ENCODE data around the gene MOB3B. TPM values are rescaled to one million over a fixed set of nuclear protein-coding genes. Genes with fewer than 3 reads are reported as not detected.

MOB3B gene
- total RNA-seq, 1 donor from 2014 or later = 1.1 TPM

DNA sequence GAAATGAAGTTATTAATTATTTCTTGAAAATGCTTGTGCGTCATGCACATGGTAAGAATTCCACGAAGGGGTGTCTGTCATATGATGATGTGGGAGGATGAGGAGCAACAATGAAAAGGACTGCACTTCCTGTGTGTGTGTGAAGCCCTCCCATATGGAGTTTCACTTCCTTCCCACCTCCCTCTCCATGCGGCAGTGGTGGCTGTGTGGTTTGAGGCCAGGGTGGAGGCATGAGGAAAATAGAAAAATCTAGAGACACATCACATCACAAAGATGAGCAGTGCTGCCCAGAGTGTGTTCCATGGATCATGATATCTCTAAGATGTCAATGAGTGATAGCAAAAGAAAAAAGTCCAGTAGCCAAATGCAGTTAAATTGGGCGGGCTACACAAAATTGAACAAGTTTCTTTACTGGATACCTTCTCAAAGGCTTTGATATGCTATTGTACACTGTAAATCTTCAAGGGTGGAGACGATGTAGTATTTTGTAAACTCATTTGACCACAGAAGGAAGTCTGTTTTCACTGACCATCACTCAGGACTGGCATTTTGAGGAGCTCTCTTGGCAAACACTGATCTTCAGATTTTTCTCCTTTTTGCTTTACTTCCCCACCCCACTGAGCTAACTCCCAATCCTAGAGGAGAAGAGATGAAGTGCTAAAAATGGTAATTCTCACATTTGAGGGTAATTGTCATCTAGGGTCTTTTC, 177.0 kb downstream of the MOB3B start:
- FAIRE-seq (no peak), DNase-seq (ENCODE audit: low read depth) (no peak)
- H3K27me3 ChIP-seq (ENCODE audit: control insufficient read depth, insufficient read depth, low read length) = no peaks in the 10 kb centered on the region
- no peak overlapping the region for H3K4me3 ChIP-seq (ENCODE audit: low read depth, low read length)
- peaks cover 1% of the 10 kb centered on the region for H3K36me3 ChIP-seq (ENCODE audit: control insufficient read depth, insufficient read depth, low read length)
- TF ChIP-seq, protein P1, sequence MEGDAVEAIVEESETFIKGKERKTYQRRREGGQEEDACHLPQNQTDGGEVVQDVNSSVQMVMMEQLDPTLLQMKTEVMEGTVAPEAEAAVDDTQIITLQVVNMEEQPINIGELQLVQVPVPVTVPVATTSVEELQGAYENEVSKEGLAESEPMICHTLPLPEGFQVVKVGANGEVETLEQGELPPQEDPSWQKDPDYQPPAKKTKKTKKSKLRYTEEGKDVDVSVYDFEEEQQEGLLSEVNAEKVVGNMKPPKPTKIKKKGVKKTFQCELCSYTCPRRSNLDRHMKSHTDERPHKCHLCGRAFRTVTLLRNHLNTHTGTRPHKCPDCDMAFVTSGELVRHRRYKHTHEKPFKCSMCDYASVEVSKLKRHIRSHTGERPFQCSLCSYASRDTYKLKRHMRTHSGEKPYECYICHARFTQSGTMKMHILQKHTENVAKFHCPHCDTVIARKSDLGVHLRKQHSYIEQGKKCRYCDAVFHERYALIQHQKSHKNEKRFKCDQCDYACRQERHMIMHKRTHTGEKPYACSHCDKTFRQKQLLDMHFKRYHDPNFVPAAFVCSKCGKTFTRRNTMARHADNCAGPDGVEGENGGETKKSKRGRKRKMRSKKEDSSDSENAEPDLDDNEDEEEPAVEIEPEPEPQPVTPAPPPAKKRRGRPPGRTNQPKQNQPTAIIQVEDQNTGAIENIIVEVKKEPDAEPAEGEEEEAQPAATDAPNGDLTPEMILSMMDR (IDR thresholded peaks at IDR 0.05; ENCODE audit: insufficient read depth, low read length, severe bottlenecking) = no peak

GRCh38 chr9:27351438-27351837, 178.2 kb downstream of the MOB3B start:
- Histone ChIP-seq H3K27me3 (ENCODE audit: control insufficient read depth, insufficient read depth, low read length) (no peaks in the 10 kb centered on the region), H3K36me3 (ENCODE audit: control insufficient read depth, insufficient read depth, low read length) (peaks cover 1% of the 10 kb centered on the region), H3K4me3 (ENCODE audit: low read depth, low read length) (no peak overlapping the region)
- DNase-seq (ENCODE audit: low read depth) (no peak), FAIRE-seq (no peak)
- TF ChIP-seq, protein P1 (IDR thresholded peaks at IDR 0.05; ENCODE audit: insufficient read depth, low read length, severe bottlenecking) = no peak

GRCh38 chr9:27350382-27350976, 179.1 kb downstream of the MOB3B start:
- FAIRE-seq (no peak), DNase-seq (ENCODE audit: low read depth) (no peak)
- no peaks in the 10 kb centered on the region for H3K27me3 ChIP-seq (ENCODE audit: control insufficient read depth, insufficient read depth, low read length)
- H3K36me3 ChIP-seq (ENCODE audit: control insufficient read depth, insufficient read depth, low read length) = peaks cover 1% of the 10 kb centered on the region
- H3K4me3 ChIP-seq (ENCODE audit: low read depth, low read length) = no peak overlapping the region
- TF ChIP-seq, protein P1 (IDR thresholded peaks at IDR 0.05; ENCODE audit: insufficient read depth, low read length, severe bottlenecking) = no peak

GRCh38 chr9:27349698-27350080, 179.9 kb downstream of the MOB3B start:
- FAIRE-seq = no peak
- Histone ChIP-seq H3K36me3 (ENCODE audit: control insufficient read depth, insufficient read depth, low read length) (peaks cover 1% of the 10 kb centered on the region), H3K27me3 (ENCODE audit: control insufficient read depth, insufficient read depth, low read length) (no peaks in the 10 kb centered on the region), H3K4me3 (ENCODE audit: low read depth, low read length) (no peak overlapping the region)
- DNase-seq (ENCODE audit: low read depth) = no peak
- TF ChIP-seq, protein P1 (IDR thresholded peaks at IDR 0.05; ENCODE audit: insufficient read depth, low read length, severe bottlenecking) = no peak

DNA sequence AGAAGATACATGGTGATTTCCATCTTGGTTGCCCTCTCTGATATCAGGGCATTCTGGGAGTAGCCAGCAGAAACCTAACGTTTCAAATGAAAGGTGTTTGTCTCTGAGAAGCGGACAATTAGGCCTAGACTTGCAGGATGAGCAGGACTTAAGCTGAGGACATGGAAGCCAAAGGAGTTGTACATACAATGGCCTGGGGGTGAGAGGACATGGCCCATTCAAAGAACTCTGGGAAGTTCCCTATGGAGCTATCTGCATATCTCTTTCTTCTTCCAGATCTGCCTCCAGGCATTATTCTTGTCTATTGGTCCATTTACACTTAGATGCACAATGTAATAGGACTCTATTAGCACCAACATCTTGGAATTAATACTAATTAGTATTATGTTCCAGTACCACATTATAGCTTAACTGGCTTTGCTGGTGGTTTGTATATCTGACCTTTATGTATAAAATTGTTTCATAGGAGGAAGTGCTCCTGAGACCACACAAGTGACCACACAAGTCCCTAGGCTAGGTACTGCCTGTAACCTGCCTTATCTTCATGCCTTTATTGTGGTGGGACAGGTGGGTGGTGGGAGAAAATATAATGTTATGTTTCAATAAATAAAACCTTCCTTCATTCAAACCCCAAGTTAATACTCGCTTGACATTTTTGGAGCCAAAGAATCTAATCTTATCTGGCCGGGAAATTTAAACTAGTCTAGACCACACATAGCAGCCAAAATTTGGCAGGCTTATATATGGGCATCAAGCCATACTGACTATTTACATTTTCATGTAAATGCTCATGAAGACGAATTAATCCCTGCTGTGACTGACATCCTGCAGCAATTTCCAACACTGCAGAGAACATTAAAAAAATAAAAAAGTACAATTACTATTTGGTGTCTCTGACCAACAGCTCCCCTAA, 180.6 kb downstream of the MOB3B start:
- Histone ChIP-seq H3K27me3 (ENCODE audit: control insufficient read depth, insufficient read depth, low read length) (no peaks in the 10 kb centered on the region), H3K36me3 (ENCODE audit: control insufficient read depth, insufficient read depth, low read length) (peaks cover 1% of the 10 kb centered on the region), H3K4me3 (ENCODE audit: low read depth, low read length) (no peak overlapping the region)
- TF ChIP-seq, protein P1 (IDR thresholded peaks at IDR 0.05; ENCODE audit: insufficient read depth, low read length, severe bottlenecking) = no peak
- FAIRE-seq = no peak
- no peak for DNase-seq (ENCODE audit: low read depth)

Measured in bronchial epithelial cell (primary cell).